ENCODE measurements around the gene TUBB8B.
"Not testable (repeated sequence)": the region's sequence is repeated elsewhere in the genome, so short reads cannot be mapped to it uniquely, and the experiment has no call there.

The TUBB8B gene

GRCh38 chr18:12773-13172, 36.6 kb downstream of the TUBB8B start:
- not testable (repeated sequence) for DNase-seq

DNA sequence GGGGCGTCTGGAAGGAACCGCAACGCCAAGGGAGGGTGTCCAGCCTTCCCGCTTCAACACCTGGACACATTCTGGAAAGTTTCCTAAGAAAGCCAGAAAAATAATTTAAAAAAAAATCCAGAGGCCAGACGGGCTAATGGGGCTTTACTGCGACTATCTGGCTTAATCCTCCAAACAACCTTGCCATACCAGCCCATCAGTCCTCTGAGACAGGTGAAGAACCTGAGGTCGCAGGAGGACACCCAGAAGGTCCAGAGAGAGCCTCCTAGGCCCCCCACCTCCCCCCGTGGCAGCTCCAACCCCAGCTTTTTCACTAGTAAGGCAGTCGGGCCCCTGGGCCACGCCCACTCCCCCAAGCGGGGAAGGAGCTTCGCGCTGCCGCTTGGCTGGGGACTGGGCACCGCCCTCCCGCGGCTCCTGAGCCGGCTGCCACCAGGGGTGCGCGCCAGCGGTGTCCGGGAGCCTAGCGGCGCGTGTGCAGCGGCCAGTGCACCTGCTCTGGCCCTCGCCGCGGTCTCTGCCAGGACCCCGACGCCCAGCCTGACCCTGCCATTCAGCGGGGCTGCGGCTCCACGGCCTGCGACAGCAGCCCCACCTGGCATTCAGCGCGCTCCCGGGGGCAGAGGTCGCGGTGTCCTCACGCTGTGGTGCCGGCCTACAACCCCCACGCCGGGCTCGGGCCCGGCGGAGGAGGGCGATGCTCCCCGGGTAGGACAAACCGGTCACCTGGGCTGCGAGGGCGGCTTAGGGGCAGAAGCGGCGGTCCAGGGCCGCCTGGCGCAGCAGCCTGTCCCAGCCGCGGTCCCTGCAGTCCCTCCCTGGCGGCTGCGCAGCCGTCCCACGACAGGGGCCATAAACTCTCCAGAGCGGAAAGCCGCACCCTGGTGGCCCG, 37.8 kb downstream of the TUBB8B start:
- DNase-seq, result not testable (repeated sequence)

GRCh38 chr18:10624-11184, 38.7 kb downstream of the TUBB8B start:
- DNase-seq, result not testable (repeated sequence)

- DNase-seq, result not testable (repeated sequence)
Measured at GRCh38 chr18:9937-10336, 39.5 kb downstream of the TUBB8B start.

All from suppressor macrophage (primary cell).